ENCODE results near the gene KIF15.
A peak's percentile ranks its signal among the peaks of the same experiment; 100 is the strongest.

Gene KIF15

GRCh38 chr3:44885618-44886017 is 124.0 kb downstream of the KIF15 start (continued):
- no peak for TF ChIP-seq PATZ1 (tag by site-specific recombination; IDR thresholded peaks at IDR 0.05)
- no peak for TF ChIP-seq TSHZ1 (tag by site-specific recombination; IDR thresholded peaks at IDR 0.05; ENCODE audit: borderline replicate concordance)
- TF ChIP-seq ZNF280C (tag by site-specific recombination; IDR thresholded peaks at IDR 0.05) = no peak
- no peak for TF ChIP-seq ZNF223 (tag by site-specific recombination; IDR thresholded peaks at IDR 0.05)
- no peak for TF ChIP-seq ZNF366 (tag by site-specific recombination; conservative IDR thresholded peaks at IDR 0.05)
- no peak for TF ChIP-seq ZNF580 (tag by site-specific recombination; IDR thresholded peaks at IDR 0.05)
- no peak for TF ChIP-seq ZBTB1 (tag by site-specific recombination; IDR thresholded peaks at IDR 0.05)
- no peak for TF ChIP-seq MEIS1 (CRISPR knock-in tag; IDR thresholded peaks at IDR 0.05; ENCODE audit: borderline replicate concordance)
- TF ChIP-seq SP3 (tag by site-specific recombination; IDR thresholded peaks at IDR 0.05) = no peak
- no peak for TF ChIP-seq ZNF433 (tag by site-specific recombination; IDR thresholded peaks at IDR 0.05; ENCODE audit: low read depth)
- TF ChIP-seq SP7 (tag by site-specific recombination; IDR thresholded peaks at IDR 0.05) = 0 out of 2 replicates have a peak, but pooled peaks have one; percentile 38
- no peak; the same call in 1 of the 2 replicates for TF ChIP-seq ZNF324 (tag by site-specific recombination; IDR thresholded peaks at IDR 0.05)
- TF ChIP-seq ZBTB48 (tag by site-specific recombination; IDR thresholded peaks at IDR 0.05) = no peak
- TF ChIP-seq PRDM6 (tag by site-specific recombination; IDR thresholded peaks at IDR 0.05) = no peak
- TF ChIP-seq ZNF658 (tag by site-specific recombination; IDR thresholded peaks at IDR 0.05) = no peak
- no peak for TF ChIP-seq RBAK (tag by site-specific recombination; IDR thresholded peaks at IDR 0.05)
- TF ChIP-seq SCRT1 (tag by site-specific recombination; IDR thresholded peaks at IDR 0.05; ENCODE audit: borderline replicate concordance) = no peak
- no peak for TF ChIP-seq SETDB1 (IDR thresholded peaks at IDR 0.05; ENCODE audit: insufficient read length, low read length)
- TF ChIP-seq ZNF837 (tag by site-specific recombination; IDR thresholded peaks at IDR 0.05) = no peak
- TF ChIP-seq SALL2 (tag by site-specific recombination; IDR thresholded peaks at IDR 0.05; ENCODE audit: borderline replicate concordance) = no peak
- no peak for TF ChIP-seq ZNF514 (tag by site-specific recombination; IDR thresholded peaks at IDR 0.05)
- TF ChIP-seq ZEB2 (tag by site-specific recombination; IDR thresholded peaks at IDR 0.05) = peak; percentile 41; the same call in 1 of the 2 replicates
- no peak for TF ChIP-seq OSR2 (tag by site-specific recombination; IDR thresholded peaks at IDR 0.05)
- no peak for TF ChIP-seq ZBTB6 (tag by site-specific recombination; IDR thresholded peaks at IDR 0.05)
- TF ChIP-seq ZNF555 (tag by site-specific recombination; conservative IDR thresholded peaks at IDR 0.05) = no peak
- peak; percentile 84 for TF ChIP-seq GLIS1 (tag by site-specific recombination; IDR thresholded peaks at IDR 0.05)
- TF ChIP-seq ZNF341 (tag by site-specific recombination; IDR thresholded peaks at IDR 0.05; ENCODE audit: low read depth) = no peak
